HEK293T (cell line): Measurements from ENCODE around the gene LHX6.

Source experiments
- CTCF ChIA-PET: fragments of 350-600 bp; formaldehyde crosslinking; extraction: SDS; loops from one replicate; lab custom pipeline; 2021; ENCODE audit warnings: antibody characterized with exemption, inconsistent platforms; lab: Yijun Ruan, JAX
- POLR2A ChIA-PET: fragments of 350-600 bp; formaldehyde crosslinking; extraction: SDS; loops from one replicate; lab custom pipeline; 2020; ENCODE audit warnings: antibody characterized with exemption, inconsistent platforms; lab: Yijun Ruan, JAX
- DNase-seq: peaks from one replicate; pipeline ENCODE4 v3.0.0; 2012; ENCODE audit warnings: mixed read lengths; ENCODE audit errors: extremely low spot score
- ARNT ChIP-seq: fragments of 450-650 bp; IDR thresholded peaks from 2 replicates; pipeline ENCODE4 v1.6.1; 2017; ENCODE audit warnings: mild to moderate bottlenecking
- BHLHE40 ChIP-seq: fragments of 450-650 bp; IDR thresholded peaks from 2 replicates; pipeline ENCODE4 v1.6.1; 2016; ENCODE audit warnings: mild to moderate bottlenecking, moderate library complexity, borderline replicate concordance
- CTBP1 ChIP-seq: fragments of 450-650 bp; IDR thresholded peaks from 2 replicates; pipeline ENCODE4 v1.6.1; 2016; ENCODE audit warnings: borderline replicate concordance
- ELF4 ChIP-seq: fragments of 450-650 bp; IDR thresholded peaks from 2 replicates; pipeline ENCODE4 v1.6.1; 2017; ENCODE audit warnings: antibody characterized with exemption
- FOXA1 ChIP-seq: fragments of 450-650 bp; IDR thresholded peaks from 2 replicates; pipeline ENCODE4 v1.6.1; 2016; ENCODE audit warnings: mild to moderate bottlenecking
- FOXK2 ChIP-seq: fragments of 450-650 bp; IDR thresholded peaks from 2 replicates; pipeline ENCODE4 v1.6.1; 2016; ENCODE audit warnings: mild to moderate bottlenecking
- FOXM1 ChIP-seq: fragments of 450-650 bp; IDR thresholded peaks from 2 replicates; pipeline ENCODE4 v1.6.1; 2017; ENCODE audit warnings: mild to moderate bottlenecking, borderline replicate concordance
- HDGF ChIP-seq: fragments of 450-650 bp; IDR thresholded peaks from 2 replicates; pipeline ENCODE4 v1.6.1; 2017; ENCODE audit warnings: antibody characterized with exemption, borderline replicate concordance
- L3MBTL2 ChIP-seq: fragments of 450-650 bp; conservative IDR thresholded peaks from 2 replicates; pipeline ENCODE4 v1.6.1; 2016; ENCODE audit warnings: mild to moderate bottlenecking
- LEF1 ChIP-seq: fragments of 450-650 bp; IDR thresholded peaks from 2 replicates; pipeline ENCODE4 v1.6.1; 2017; ENCODE audit warnings: mild to moderate bottlenecking, borderline replicate concordance
- NFRKB ChIP-seq: fragments of 450-650 bp; IDR thresholded peaks from 2 replicates; pipeline ENCODE4 v1.6.1; 2016; ENCODE audit warnings: mild to moderate bottlenecking, moderate library complexity
- PKNOX1 ChIP-seq: fragments of 450-650 bp; IDR thresholded peaks from 2 replicates; pipeline ENCODE4 v1.6.1; 2016
- SP1 ChIP-seq: fragments of 450-650 bp; IDR thresholded peaks from 2 replicates; pipeline ENCODE4 v1.6.1; 2017
- SUZ12 ChIP-seq: fragments of 450-650 bp; IDR thresholded peaks from 2 replicates; pipeline ENCODE4 v1.6.1; 2016; ENCODE audit warnings: mild to moderate bottlenecking
- TARDBP ChIP-seq: fragments of 450-650 bp; IDR thresholded peaks from 2 replicates; pipeline ENCODE4 v1.6.1; 2016
- ZNF384 ChIP-seq: fragments of 450-650 bp; IDR thresholded peaks from 2 replicates; pipeline ENCODE4 v1.6.1; 2016

Gene LHX6

DNA sequence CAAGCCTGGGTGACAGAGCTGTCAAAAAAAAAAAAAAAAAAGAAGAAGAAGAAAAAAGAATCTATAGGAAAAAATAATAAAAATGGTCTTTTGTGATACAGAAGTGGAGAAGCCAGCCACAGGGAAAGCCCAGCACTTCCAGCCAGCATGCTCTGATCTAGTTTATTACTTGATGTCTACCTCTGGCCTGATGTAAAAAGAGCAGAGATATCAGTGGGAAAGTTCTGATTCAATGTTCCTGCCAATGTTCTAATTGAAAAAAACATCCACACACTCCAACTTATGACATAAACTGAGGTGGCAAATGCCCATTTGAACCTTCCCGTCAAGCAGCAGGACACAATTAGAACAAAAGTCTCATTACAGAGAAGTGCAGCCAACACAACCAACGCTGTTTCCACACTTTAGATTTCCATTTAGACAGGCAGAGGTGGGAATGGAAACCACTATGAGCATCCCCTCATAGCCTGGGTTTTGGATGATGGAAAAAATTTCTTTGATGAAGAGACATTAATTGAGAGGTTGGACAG lies 30.2 kb upstream of the LHX6 start:
- no peak for DNase-seq
- ChIA-PET CTCF (no interaction called here), POLR2A (no interaction called here)
- no peak for TF ChIP-seq FOXK2
- no peak for TF ChIP-seq ZNF384
- no peak for TF ChIP-seq SP1
- TF ChIP-seq L3MBTL2, result no peak
- no peak for TF ChIP-seq LEF1
- TF ChIP-seq TARDBP, result no peak
- no peak for TF ChIP-seq NFRKB
- TF ChIP-seq BHLHE40, result no peak
- no peak for TF ChIP-seq HDGF
- no peak for TF ChIP-seq ARNT
- TF ChIP-seq CTBP1, result no peak
- no peak for TF ChIP-seq FOXM1
- TF ChIP-seq SUZ12, result no peak
- TF ChIP-seq ELF4, result no peak
- TF ChIP-seq FOXA1, result no peak
- TF ChIP-seq PKNOX1, result no peak

DNA sequence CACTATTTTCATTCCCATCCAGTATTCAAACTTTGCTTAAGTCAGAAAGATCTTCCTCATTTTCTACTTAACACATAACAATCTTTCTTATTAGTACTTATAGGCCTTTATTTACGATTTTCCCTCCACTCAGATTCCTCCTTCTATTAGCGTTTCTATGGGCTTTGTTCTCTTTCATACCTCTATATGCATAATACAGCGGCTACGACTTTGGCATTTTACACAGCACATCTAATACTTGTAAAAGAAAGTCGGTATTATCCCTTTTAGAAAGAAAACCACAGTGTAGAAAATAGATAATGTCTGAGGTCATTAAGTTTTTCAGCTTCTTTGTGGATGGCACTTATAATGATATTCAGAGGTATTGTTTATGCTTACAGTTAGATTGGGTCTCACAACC lies 27.4 kb upstream of the LHX6 start:
- no peak for DNase-seq
- ChIA-PET CTCF (no interaction called here), POLR2A (no interaction called here)
- TF ChIP-seq NFRKB (no peak), L3MBTL2 (no peak), ZNF384 (no peak), FOXM1 (no peak), PKNOX1 (no peak), FOXA1 (no peak), SUZ12 (no peak), FOXK2 (no peak)

DNA sequence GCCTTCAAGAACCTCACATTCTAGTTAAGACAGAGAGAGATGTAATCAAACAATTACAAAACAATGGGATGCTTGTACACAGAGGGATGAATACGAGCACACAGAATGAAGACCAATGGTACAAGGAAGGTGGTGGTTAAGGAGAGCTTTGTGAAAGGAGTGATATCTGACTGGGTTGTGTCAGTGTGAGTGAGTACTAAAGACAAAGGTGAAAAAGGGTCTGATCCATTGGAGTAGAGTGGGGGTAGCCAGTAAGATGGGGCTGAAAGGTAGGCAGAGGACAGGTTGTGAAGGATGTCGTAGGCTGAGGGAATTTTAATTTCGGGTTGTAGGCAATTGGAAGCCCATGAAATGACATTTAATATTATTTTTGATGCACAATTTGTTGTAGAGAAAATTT lies 26.0 kb upstream of the LHX6 start:
- TF ChIP-seq SUZ12 (no peak), FOXA1 (no peak), BHLHE40 (no peak), TARDBP (no peak), L3MBTL2 (no peak), ZNF384 (no peak), CTBP1 (no peak), PKNOX1 (no peak), ELF4 (no peak), FOXK2 (no peak), FOXM1 (no peak), HDGF (no peak), NFRKB (no peak), ARNT (no peak), SP1 (no peak), LEF1 (no peak)
- ChIA-PET POLR2A (no interaction called here), CTCF (no interaction called here)
- DNase-seq, result no peak

DNA sequence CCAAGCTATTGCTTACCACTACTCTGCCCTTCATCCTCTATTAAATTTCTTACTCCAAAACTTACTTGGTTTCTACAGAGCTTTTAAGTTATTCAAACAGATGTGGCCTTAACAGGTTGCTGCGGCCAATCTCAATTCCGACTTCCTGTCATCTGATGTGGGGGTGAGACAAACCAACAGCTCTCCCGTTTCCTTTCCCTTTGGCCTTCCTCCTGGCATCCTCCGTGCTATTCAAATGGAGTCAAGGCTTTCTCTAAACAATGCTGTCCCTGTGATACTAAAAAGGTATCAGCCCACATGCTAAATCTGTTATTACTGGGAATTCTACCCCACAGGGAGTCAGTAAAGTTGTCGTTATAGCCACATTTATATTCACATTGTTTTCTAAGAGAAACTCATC lies 24.0 kb upstream of the LHX6 start:
- no peak for TF ChIP-seq CTBP1
- no peak for TF ChIP-seq SP1
- TF ChIP-seq ELF4, result no peak
- no peak for TF ChIP-seq BHLHE40
- no peak for TF ChIP-seq HDGF
- no peak for TF ChIP-seq NFRKB
- no peak for TF ChIP-seq L3MBTL2
- TF ChIP-seq SUZ12, result no peak
- no peak for TF ChIP-seq FOXK2
- TF ChIP-seq PKNOX1, result no peak
- TF ChIP-seq ARNT, result no peak
- ChIA-PET CTCF (no interaction called here), POLR2A (interaction anchor here (1.0 to 1.4 kb wide), 2 partner anchors 11 to 12 kb away, joined by 4 to 5 read pairs; partner anchors contain the start of genes MRRF and RBM18)
- no peak for DNase-seq

- no peak for DNase-seq
- POLR2A ChIA-PET, result no interaction called here
- CTCF ChIA-PET, result no interaction called here
- TF ChIP-seq ELF4 (no peak), FOXK2 (no peak), SUZ12 (no peak), LEF1 (no peak), CTBP1 (no peak), ARNT (no peak), FOXA1 (no peak), PKNOX1 (no peak), SP1 (no peak), NFRKB (no peak), L3MBTL2 (no peak), TARDBP (no peak), FOXM1 (no peak), ZNF384 (no peak), HDGF (no peak), BHLHE40 (no peak)
These were observed 22.6 kb upstream of the LHX6 start for GRCh38 chr9:122251351-122251750.
